Bronchial smooth muscle cell (primary cell): Measurements from ENCODE around the gene PPT1. TPM values are rescaled to one million over a fixed set of nuclear protein-coding genes. Genes with fewer than 3 reads are reported as not detected.

Experiments
- total RNA-seq: library from RNA; depleted of rRNA; stranded (reverse); fragments of >200 nt; gene quantifications from 2 replicates; pipeline ENCODE4 v1.2.1, GENCODE V29; 2014

Gene PPT1
- total RNA-seq: 24.6 and 36.3 TPM in 2 replicates

DNA sequence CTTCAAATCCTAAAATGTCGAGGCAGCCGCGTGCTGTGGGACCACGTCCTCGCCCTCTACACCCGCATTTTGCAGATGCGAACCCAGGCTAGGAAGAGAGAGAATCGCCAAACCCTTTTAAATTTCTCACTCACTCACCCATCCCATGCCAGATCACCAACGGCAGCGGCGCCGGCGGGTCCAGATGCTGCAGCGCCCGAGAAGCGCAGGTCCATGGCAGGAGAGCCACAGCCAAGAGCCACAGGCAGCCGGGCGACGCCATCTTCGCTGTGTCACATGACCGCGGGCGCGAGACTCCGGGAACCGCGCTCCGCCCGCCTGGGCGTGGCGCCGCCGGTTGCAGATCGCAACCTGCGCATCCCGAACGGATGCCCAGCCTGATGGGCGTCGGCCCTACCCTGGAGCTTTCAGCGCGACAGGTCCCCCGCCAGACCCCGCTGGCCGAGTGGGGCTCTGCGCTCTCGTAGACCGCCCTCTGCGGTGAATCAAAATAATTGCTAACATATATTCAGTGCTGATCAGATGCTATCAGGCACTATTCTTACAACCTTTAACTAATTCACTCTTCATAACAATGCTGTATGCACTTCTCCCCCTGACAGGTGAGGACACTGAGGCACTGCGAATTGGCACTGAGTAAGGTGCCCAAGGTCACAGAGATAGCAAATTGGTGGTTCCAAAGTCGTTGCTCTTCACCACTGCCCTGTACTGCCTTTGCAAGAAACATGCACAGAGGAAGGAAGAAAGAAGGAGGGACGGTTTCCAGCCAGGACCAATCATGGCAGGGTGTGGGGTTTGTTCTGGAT is at the start of gene PPT1:
PPT1 (minus strand) TSS at position 276 of the 806 bp plus-strand sequence; CDS start at position 262, 14 bp downstream.

GRCh38 chr1:40040511-40041465 is 56.3 kb downstream of the PPT1 start, which contains the start of gene CAP1:
Gene CAP1 (plus strand): TSS chr1:40040729. CDS start chr1:40059347, 18,618 bp downstream.

Other genes starting within 250 kb of the PPT1 start
- 16.1 and 25.5 TPM in 2 replicates for gene TRIT1, start 213.7 kb downstream of the PPT1 start, total RNA-seq
- 0.09 and 0.32 TPM in 2 replicates for gene MYCL, start 195.3 kb downstream of the PPT1 start, total RNA-seq
- gene MFSD2A, start 142.1 kb downstream of the PPT1 start, total RNA-seq: 0.63 and 0.69 TPM in 2 replicates
- gene CAP1, start 56.5 kb downstream of the PPT1 start, total RNA-seq: 276 and 338 TPM in 2 replicates
- gene RLF, start 64.1 kb upstream of the PPT1 start, total RNA-seq: 18.5 and 19.4 TPM in 2 replicates
- gene TMCO2, start 150.7 kb upstream of the PPT1 start, total RNA-seq: not detected in 2 replicates
- 46.5 and 60.1 TPM in 2 replicates for gene ZMPSTE24, start 161.0 kb upstream of the PPT1 start, total RNA-seq
- gene COL9A2, start 220.0 kb upstream of the PPT1 start, total RNA-seq: 2.5 and 4.3 TPM in 2 replicates